Body of pancreas (tissue), 4 donors: Measurements from ENCODE around the gene CCDC28B.

Experiments
- POLR2A ChIP-seq, 3 donors: fragments of 450-650 bp; IDR thresholded peaks; one replicate each; pipeline ENCODE4 v1.6.1; 2016; ENCODE audit warnings: antibody characterized with exemption in 3 of 3, mild to moderate bottlenecking in 2 of 3
- TF ChIP-seq, protein P1 (sequence below), 7 experiments: fragments of 450-650 bp in 4 of 7; fragments of 200-600 bp in 3 of 7; sonication (generic) in 3 of 7; IDR thresholded peaks; one replicate each; pipeline ENCODE4 v1.5.1; 2016 to 2019; ENCODE audit warnings: antibody characterized with exemption in 7 of 7

DNA sequence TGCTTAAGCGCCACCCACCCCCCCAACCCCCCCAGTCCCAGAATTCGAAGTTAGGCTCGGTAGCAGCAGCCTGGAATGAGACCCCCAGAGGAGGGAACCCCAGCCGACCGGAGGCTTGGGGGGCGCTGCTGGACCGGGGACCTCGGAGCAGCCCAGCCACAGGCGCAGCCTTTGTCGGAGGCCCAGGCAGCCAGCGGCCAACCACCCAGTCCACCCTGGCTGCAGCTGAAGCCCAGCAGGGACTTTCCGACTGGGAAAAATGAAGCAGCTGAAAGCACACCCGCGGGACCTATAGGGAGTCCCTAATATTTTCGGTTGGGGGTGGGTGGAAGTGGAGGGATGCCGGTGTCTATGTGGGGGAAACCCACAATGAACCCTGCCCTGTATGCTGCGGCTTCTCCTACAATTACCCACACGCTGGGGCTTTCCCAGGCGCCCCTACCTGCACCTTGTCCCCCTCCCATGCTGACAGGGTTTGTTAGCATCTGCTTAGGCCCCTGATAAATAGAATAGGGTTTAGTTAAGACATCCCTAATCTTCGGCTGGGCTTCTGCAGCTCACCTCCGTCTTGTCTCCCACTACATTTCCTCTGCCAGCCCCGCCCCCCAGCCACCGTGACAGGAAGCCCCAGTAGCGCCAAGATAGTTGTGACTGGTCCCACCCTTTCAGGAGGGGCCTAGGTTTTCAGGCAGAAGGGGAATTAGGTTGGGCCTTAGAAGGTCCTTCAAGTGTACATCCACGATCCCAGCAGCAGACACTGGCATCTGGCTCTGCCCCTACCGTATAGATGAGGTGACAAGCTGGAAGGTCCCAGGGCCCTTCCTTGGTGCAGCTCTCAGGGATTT is 838 bp downstream of the CCDC28B start:
- TF ChIP-seq POLR2A (IDR thresholded peaks at IDR 0.05) = peak in 2 of 3 donors; percentile 14 to 19
- TF ChIP-seq, protein P1, sequence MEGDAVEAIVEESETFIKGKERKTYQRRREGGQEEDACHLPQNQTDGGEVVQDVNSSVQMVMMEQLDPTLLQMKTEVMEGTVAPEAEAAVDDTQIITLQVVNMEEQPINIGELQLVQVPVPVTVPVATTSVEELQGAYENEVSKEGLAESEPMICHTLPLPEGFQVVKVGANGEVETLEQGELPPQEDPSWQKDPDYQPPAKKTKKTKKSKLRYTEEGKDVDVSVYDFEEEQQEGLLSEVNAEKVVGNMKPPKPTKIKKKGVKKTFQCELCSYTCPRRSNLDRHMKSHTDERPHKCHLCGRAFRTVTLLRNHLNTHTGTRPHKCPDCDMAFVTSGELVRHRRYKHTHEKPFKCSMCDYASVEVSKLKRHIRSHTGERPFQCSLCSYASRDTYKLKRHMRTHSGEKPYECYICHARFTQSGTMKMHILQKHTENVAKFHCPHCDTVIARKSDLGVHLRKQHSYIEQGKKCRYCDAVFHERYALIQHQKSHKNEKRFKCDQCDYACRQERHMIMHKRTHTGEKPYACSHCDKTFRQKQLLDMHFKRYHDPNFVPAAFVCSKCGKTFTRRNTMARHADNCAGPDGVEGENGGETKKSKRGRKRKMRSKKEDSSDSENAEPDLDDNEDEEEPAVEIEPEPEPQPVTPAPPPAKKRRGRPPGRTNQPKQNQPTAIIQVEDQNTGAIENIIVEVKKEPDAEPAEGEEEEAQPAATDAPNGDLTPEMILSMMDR (IDR thresholded peaks at IDR 0.05) = peak in 1 of 7 experiments; percentile 18
